NCI-H446 treated with DMSO at 0.1 percent for 48 hours (cell line): Measurements from ENCODE around the gene DIO1.

ENCODE experiments used
- DNase-seq: peaks from one replicate; lab custom pipeline; 2025; lab: John Stamatoyannopoulos, UW

The DIO1 gene

GRCh38 chr1:53894644-53895043 lies 657 bp downstream of the DIO1 start:
- no peak for DNase-seq

GRCh38 chr1:53895421-53895820 lies 1.4 kb downstream of the DIO1 start:
- DNase-seq = no peak

- peak; percentile 68 for DNase-seq
These were observed 2.7 kb downstream of the DIO1 start for GRCh38 chr1:53896635-53897229.

GRCh38 chr1:53899206-53899628 lies 5.2 kb downstream of the DIO1 start:
- peak; percentile 93 for DNase-seq

- DNase-seq = no peak
These were observed 5.7 kb downstream of the DIO1 start for GRCh38 chr1:53899708-53900107.

GRCh38 chr1:53902235-53903138 lies 8.5 kb downstream of the DIO1 start:
- DNase-seq = no peak

- no peak for DNase-seq
These were observed 11.5 kb downstream of the DIO1 start for GRCh38 chr1:53905509-53905908.

GRCh38 chr1:53906121-53906520 lies 12.1 kb downstream of the DIO1 start:
- DNase-seq = no peak

GRCh38 chr1:53909946-53910345 lies 16.0 kb downstream of the DIO1 start:
- DNase-seq = no peak

GRCh38 chr1:53911442-53911841 lies 17.5 kb downstream of the DIO1 start:
- no peak for DNase-seq

GRCh38 chr1:53913352-53914033 lies 19.5 kb downstream of the DIO1 start:
- no peak for DNase-seq

GRCh38 chr1:53918343-53918742 lies 24.4 kb downstream of the DIO1 start:
- DNase-seq = no peak

GRCh38 chr1:53919675-53920066 lies 25.7 kb downstream of the DIO1 start:
- no peak for DNase-seq

GRCh38 chr1:53927376-53927881 lies 33.4 kb downstream of the DIO1 start:
- DNase-seq = no peak

GRCh38 chr1:53929246-53929960 lies 35.4 kb downstream of the DIO1 start:
- no peak for DNase-seq

- DNase-seq = no peak
These were observed 36.9 kb downstream of the DIO1 start for GRCh38 chr1:53930932-53931331.

GRCh38 chr1:53931523-53931922 lies 37.5 kb downstream of the DIO1 start:
- no peak for DNase-seq

GRCh38 chr1:53934170-53934765 lies 40.3 kb downstream of the DIO1 start:
- DNase-seq = no peak

GRCh38 chr1:53936430-53936829 lies 42.4 kb downstream of the DIO1 start:
- DNase-seq = no peak

- DNase-seq = no peak
These were observed 44.3 kb downstream of the DIO1 start for GRCh38 chr1:53938136-53938830.
